IMR-90 (cell line): ENCODE results near the gene CD8A. TPM values are rescaled to one million over a fixed set of nuclear protein-coding genes. Genes with fewer than 3 reads are reported as not detected.
A peak's percentile ranks its signal among the peaks of the same experiment; 100 is the strongest.
"Not testable (repeated sequence)": the region's sequence is repeated elsewhere in the genome, so short reads cannot be mapped to it uniquely, and the experiment has no call there.

Experiments used
- ATAC-seq: fragments of 200-7000 bp; cut with Tn5 transposase; 2 replicates; pipeline ENCODE4 v1.9.1; 2020; ENCODE audit warnings: low read depth, mild to moderate bottlenecking, moderate library complexity
- BruUV-seq: library from RNA; stranded (reverse); fragments of 400-500 nt; replicated peaks from 2 replicates; lab custom pipeline; 2021; lab: Mats Ljungman, UMichigan
- CTCF ChIA-PET: fragments of 300-600 bp; formaldehyde crosslinking; extraction: SDS; loops from one replicate; lab custom pipeline; 2021; ENCODE audit warnings: antibody characterized with exemption; lab: Yijun Ruan, JAX
- POLR2A ChIA-PET: fragments of 300-600 bp; sonication (Branson Sonifier 250); formaldehyde crosslinking; loops from one replicate; lab custom pipeline; 2022; ENCODE audit warnings: antibody characterized with exemption; ENCODE audit not compliant: unreplicated experiment; lab: Charles Lee
- DNase-seq: peaks from one replicate; pipeline ENCODE4 v3.0.0; 2013
- H2AFZ ChIP-seq: replicated peaks from 2 replicates; pipeline ENCODE3; 2013; ENCODE audit warnings: low read length, mild to moderate bottlenecking; ENCODE audit not compliant: poor library complexity
- H2AK5ac ChIP-seq: 2 replicates; pipeline ENCODE4 v1.6.1; 2013; ENCODE audit warnings: low read depth, low read length, inconsistent platforms
- H2AK9ac ChIP-seq: replicated peaks from 2 replicates; pipeline ENCODE3; 2013; ENCODE audit warnings: mild to moderate bottlenecking, low read depth, low read length, moderate library complexity; ENCODE audit not compliant: poor library complexity
- H2BK120ac ChIP-seq: 2 replicates; pipeline ENCODE4 v1.6.1; 2013; ENCODE audit warnings: low read depth, low read length, inconsistent platforms
- H2BK15ac ChIP-seq: 3 replicates; pipeline ENCODE4 v1.6.1; 2013; ENCODE audit warnings: low read depth, low read length, inconsistent platforms
- H2BK20ac ChIP-seq: 2 replicates; pipeline ENCODE4 v1.6.1; 2013; ENCODE audit warnings: low read depth, mild to moderate bottlenecking, inconsistent platforms, low read length, moderate library complexity
- H2BK5ac ChIP-seq: 2 replicates; pipeline ENCODE4 v1.6.1; 2013; ENCODE audit warnings: mild to moderate bottlenecking, low read depth, low read length, inconsistent platforms; ENCODE audit not compliant: poor library complexity, severe bottlenecking
- H3K14ac ChIP-seq: replicated peaks from 2 replicates; pipeline ENCODE4 v1.6.1; 2013; ENCODE audit warnings: low read depth, low read length, inconsistent platforms
- H3K18ac ChIP-seq: 2 replicates; pipeline ENCODE4 v1.6.1; 2013; ENCODE audit warnings: low read depth, low read length, control low read depth
- H3K23ac ChIP-seq: 2 replicates; pipeline ENCODE4 v1.6.1; 2013; ENCODE audit warnings: low read depth, low read length, inconsistent platforms
- H3K27ac ChIP-seq: 2 replicates; pipeline ENCODE4 v1.5.1; 2013; ENCODE audit warnings: mild to moderate bottlenecking, control low read depth, low read length; ENCODE audit not compliant: insufficient read depth
- H3K27me3 ChIP-seq: 2 replicates; pipeline ENCODE4 v1.6.1; 2013; ENCODE audit warnings: low read length; ENCODE audit not compliant: control insufficient read depth, insufficient read depth
- H3K36me3 ChIP-seq: 2 replicates; pipeline ENCODE4 v1.6.1; 2013; ENCODE audit warnings: low read length, mixed read lengths; ENCODE audit not compliant: control insufficient read depth, insufficient read depth
- H3K4ac ChIP-seq: 2 replicates; pipeline ENCODE4 v1.6.1; 2013; ENCODE audit warnings: low read depth, low read length, inconsistent platforms
- H3K4me1 ChIP-seq: 2 replicates; pipeline ENCODE4 v1.6.1; 2013; ENCODE audit warnings: low read length, mixed read lengths; ENCODE audit not compliant: control insufficient read depth, insufficient read depth
- H3K4me2 ChIP-seq: 2 replicates; pipeline ENCODE4 v1.6.1; 2013; ENCODE audit warnings: low read depth, mild to moderate bottlenecking, control low read depth, low read length, moderate library complexity
- H3K4me3 ChIP-seq: 2 replicates; pipeline ENCODE4 v1.5.1; 2013; ENCODE audit warnings: low read depth, mild to moderate bottlenecking, control low read depth, low read length, moderate library complexity; ENCODE audit not compliant: insufficient read depth
- H3K56ac ChIP-seq: 2 replicates; pipeline ENCODE4 v1.6.1; 2013; ENCODE audit warnings: low read length, inconsistent platforms; ENCODE audit not compliant: insufficient read depth; ENCODE audit errors: extremely low read depth
- H3K79me1 ChIP-seq, 2 experiments: 2 replicates each; pipeline ENCODE4 v1.6.1; 2013; ENCODE audit warnings: low read length in 2 of 2, inconsistent platforms in 1 of 2, low read depth in 1 of 2
- H3K9ac ChIP-seq: 2 replicates; pipeline ENCODE4 v1.6.1; 2013; ENCODE audit warnings: low read depth, low read length, control low read depth
- H3K9me1 ChIP-seq: 2 replicates; pipeline ENCODE4 v1.6.1; 2013; ENCODE audit warnings: low read length, inconsistent platforms; ENCODE audit not compliant: insufficient read depth
- H3K9me3 ChIP-seq: 2 replicates; pipeline ENCODE4 v1.6.1; 2013; ENCODE audit warnings: low read length; ENCODE audit not compliant: control insufficient read depth, insufficient read depth
- H4K20me1 ChIP-seq: 2 replicates; pipeline ENCODE4 v1.6.1; 2013; ENCODE audit warnings: low read length, inconsistent platforms; ENCODE audit not compliant: insufficient read depth
- H4K5ac ChIP-seq: 2 replicates; pipeline ENCODE4 v1.6.1; 2013; ENCODE audit warnings: mild to moderate bottlenecking, low read depth, low read length, control low read depth
- H4K8ac ChIP-seq, 2 experiments: 2 replicates each; pipeline ENCODE4 v1.6.1; 2013; ENCODE audit warnings: low read depth in 2 of 2, low read length in 2 of 2, control low read depth in 1 of 2, inconsistent platforms in 1 of 2
- H4K91ac ChIP-seq: 2 replicates; pipeline ENCODE4 v1.6.1; 2013; ENCODE audit warnings: low read depth, low read length, inconsistent platforms; ENCODE audit not compliant: insufficient read depth
- WGBS, 2 experiments: methylation state at CpG; one replicate each; pipeline versions ENCODE4 v1.1.5 to v1.1.7; 2013; ENCODE audit warnings: missing lambda C conversion rate in 2 of 2; ENCODE audit not compliant: insufficient read length in 1 of 2; ENCODE audit errors: extremely low coverage in 2 of 2; 5-methylcytosine and 5-hydroxymethylcytosine counted together
- dilution Hi-C: fragments of 300-500 bp; cut with HindIII; formaldehyde crosslinking; loops from one replicate; pipeline ENCODE4 v1.14.3; 2018; ENCODE audit warnings: low sequenced_read_pairs; ENCODE audit not compliant: unreplicated experiment
- in situ Hi-C: fragments of 300-500 bp; cut with MboI; formaldehyde crosslinking; loops from 3 replicates; pipeline ENCODE4 v1.14.3; 2019; ENCODE audit warnings: low sequenced_read_pairs, inconsistent platforms, mixed read lengths
- intact Hi-C: fragments of 100-400 bp; cut with micrococcal nuclease; formaldehyde crosslinking; loops from 2 replicates; pipeline ENCODE4 v1.10.0; 2022
- polyA plus RNA-seq, 3 experiments: library from polyadenylated mRNA; depleted of rRNA; stranded (reverse); fragments of >200 nt; gene quantifications; 2 replicates each; pipeline ENCODE4 v1.2.3, GENCODE V29; 2012; ENCODE audit warnings: low replicate concordance in 1 of 3
- total RNA-seq: library from RNA; depleted of rRNA; stranded (reverse); fragments of >200 nt; gene quantifications from 2 replicates; pipeline ENCODE4 v1.2.3, GENCODE V29; 2012

CD8A gene
- total and polyA plus RNA-seq, 2 of the 4 experiments (the other 2 are of a cell fraction), result not detected

GRCh38 chr2:86739485-86739884, 51.2 kb downstream of the CD8A start:
- H3K79me1 ChIP-seq, H3K14ac ChIP-seq, H3K4ac ChIP-seq, H2BK15ac ChIP-seq, H3K9me3 ChIP-seq, H4K8ac ChIP-seq, in situ Hi-C loops, H3K36me3 ChIP-seq, H3K27ac ChIP-seq, H3K27me3 ChIP-seq, H3K23ac ChIP-seq, H2BK20ac ChIP-seq, POLR2A ChIA-PET, H4K91ac ChIP-seq, H2AK5ac ChIP-seq, H3K4me1 ChIP-seq, DNase-seq, H2AFZ ChIP-seq, BruUV-seq, H2BK120ac ChIP-seq, H3K4me2 ChIP-seq, H3K9ac ChIP-seq, H3K9me1 ChIP-seq, CTCF ChIA-PET, intact Hi-C loops, H3K4me3 ChIP-seq, H3K18ac ChIP-seq, H4K20me1 ChIP-seq, H2BK5ac ChIP-seq, dilution Hi-C loops, H4K5ac ChIP-seq, H2AK9ac ChIP-seq, ATAC-seq, H3K56ac ChIP-seq: not testable (repeated sequence)

DNA sequence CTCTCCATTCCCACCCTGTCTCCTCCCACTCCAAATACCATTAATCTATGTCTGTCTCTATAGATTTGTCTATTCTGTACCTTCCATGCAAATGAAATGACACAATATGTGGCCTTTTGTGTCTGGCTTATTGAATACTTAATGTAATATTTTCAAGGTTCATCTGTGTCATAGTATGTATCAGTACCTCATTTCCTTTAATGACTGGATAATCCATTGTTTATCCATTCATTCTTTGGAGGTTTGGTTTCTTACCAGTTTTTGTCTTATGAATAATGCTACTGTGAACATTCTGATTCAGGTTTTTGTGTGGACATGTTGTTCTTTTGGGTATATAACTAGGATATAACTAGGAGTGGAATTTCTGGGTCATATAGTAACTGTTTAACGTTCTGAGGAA, 55.8 kb downstream of the CD8A start:
- H3K9me3 ChIP-seq, H2BK5ac ChIP-seq, H3K4me3 ChIP-seq, CTCF ChIA-PET, H2AK9ac ChIP-seq, H3K14ac ChIP-seq, BruUV-seq, H3K9ac ChIP-seq, H3K4me1 ChIP-seq, H4K20me1 ChIP-seq, H3K27me3 ChIP-seq, H2AK5ac ChIP-seq, in situ Hi-C loops, intact Hi-C loops, H2BK120ac ChIP-seq, H3K18ac ChIP-seq, H3K4ac ChIP-seq, POLR2A ChIA-PET, H3K36me3 ChIP-seq, H3K4me2 ChIP-seq, H3K9me1 ChIP-seq, H3K79me1 ChIP-seq, H2BK15ac ChIP-seq, H4K8ac ChIP-seq, H2AFZ ChIP-seq, H3K56ac ChIP-seq, dilution Hi-C loops, H4K91ac ChIP-seq, H4K5ac ChIP-seq, H3K23ac ChIP-seq, H3K27ac ChIP-seq, H2BK20ac ChIP-seq: not testable (repeated sequence)
- WGBS, 2 experiments, result no CpG with 5 or more reads among the region's 1 CpG
- DNase-seq, result peak; percentile 35
- peak; percentile 67 for ATAC-seq
